ENCODE measurements around the gene LRRC32. TPM values are rescaled to one million over a fixed set of nuclear protein-coding genes. Genes with fewer than 3 reads are reported as not detected.

LRRC32 gene
- total RNA-seq, 1 donor from 2014 or later, result 5.5 TPM

- Mint-ChIP-seq H3K36me3 (ENCODE audit: low read depth) (no peaks in the 10 kb centered on the region), H3K4me3 (no peak overlapping the region), H3K4me1 (ENCODE audit: low read depth) (peaks cover 7% of the 10 kb centered on the region), H3K27ac (peak overlapping the region; percentile 13), H3K27me3 (ENCODE audit: insufficient read depth) (peaks cover 30% of the 10 kb centered on the region), H3K9me3 (peaks cover 7% of the 10 kb centered on the region)
- DNase-seq (ENCODE audit: low spot score), result no peak
- intact Hi-C loops (cut with micrococcal nuclease), result loop anchor here (2.0 kb wide), 1 partner anchor 13 kb away; no protein-coding TSS in a partner anchor
Measured at GRCh38 chr11:76641905-76642304, 28.6 kb downstream of the LRRC32 start.

- Mint-ChIP-seq H3K36me3 (ENCODE audit: low read depth) (no peaks in the 10 kb centered on the region), H3K4me3 (no peak overlapping the region), H3K27ac (no peak overlapping the region), H3K9me3 (no peaks in the 10 kb centered on the region), H3K4me1 (ENCODE audit: low read depth) (peaks cover 7% of the 10 kb centered on the region), H3K27me3 (ENCODE audit: insufficient read depth) (peaks cover 27% of the 10 kb centered on the region)
- no peak for DNase-seq (ENCODE audit: low spot score)
- intact Hi-C loops (cut with micrococcal nuclease), result no loop called here
Measured at GRCh38 chr11:76640501-76640900, 30.0 kb downstream of the LRRC32 start.

- H3K27me3 Mint-ChIP-seq (ENCODE audit: insufficient read depth), result peaks cover 21% of the 10 kb centered on the region
- peaks cover 7% of the 10 kb centered on the region for H3K4me1 Mint-ChIP-seq (ENCODE audit: low read depth)
- H3K27ac Mint-ChIP-seq, result no peak overlapping the region
- H3K4me3 Mint-ChIP-seq, result no peak overlapping the region
- no peak for DNase-seq (ENCODE audit: low spot score)
- intact Hi-C loops (cut with micrococcal nuclease), result no loop called here
- H3K36me3 Mint-ChIP-seq (ENCODE audit: low read depth), result no peaks in the 10 kb centered on the region
- H3K9me3 Mint-ChIP-seq, result no peaks in the 10 kb centered on the region
Measured at GRCh38 chr11:76639621-76640020, 30.9 kb downstream of the LRRC32 start.

GRCh38 chr11:76638270-76639197 is 32.0 kb downstream of the LRRC32 start:
- no peaks in the 10 kb centered on the region for H3K36me3 Mint-ChIP-seq (ENCODE audit: low read depth)
- no peaks in the 10 kb centered on the region for H3K9me3 Mint-ChIP-seq
- peaks cover 18% of the 10 kb centered on the region for H3K27me3 Mint-ChIP-seq (ENCODE audit: insufficient read depth)
- DNase-seq (ENCODE audit: low spot score), result no peak
- H3K4me3 Mint-ChIP-seq, result no peak overlapping the region
- H3K4me1 Mint-ChIP-seq (ENCODE audit: low read depth), result peaks cover 7% of the 10 kb centered on the region
- intact Hi-C loops (cut with micrococcal nuclease), result no loop called here
- no peak overlapping the region for H3K27ac Mint-ChIP-seq

GRCh38 chr11:76637491-76638269 is 32.9 kb downstream of the LRRC32 start:
- H3K9me3 Mint-ChIP-seq, result no peaks in the 10 kb centered on the region
- no peak overlapping the region for H3K27ac Mint-ChIP-seq
- H3K27me3 Mint-ChIP-seq (ENCODE audit: insufficient read depth), result peaks cover 11% of the 10 kb centered on the region
- no peak for DNase-seq (ENCODE audit: low spot score)
- H3K4me3 Mint-ChIP-seq, result no peak overlapping the region
- intact Hi-C loops (cut with micrococcal nuclease), result no loop called here
- peaks cover 8% of the 10 kb centered on the region for H3K4me1 Mint-ChIP-seq (ENCODE audit: low read depth)
- no peaks in the 10 kb centered on the region for H3K36me3 Mint-ChIP-seq (ENCODE audit: low read depth)

- Mint-ChIP-seq H3K4me3 (no peak overlapping the region), H3K9me3 (no peaks in the 10 kb centered on the region), H3K27me3 (ENCODE audit: insufficient read depth) (peaks cover 10% of the 10 kb centered on the region), H3K36me3 (ENCODE audit: low read depth) (no peaks in the 10 kb centered on the region), H3K27ac (no peak overlapping the region), H3K4me1 (ENCODE audit: low read depth) (peaks cover 11% of the 10 kb centered on the region)
- no peak for DNase-seq (ENCODE audit: low spot score)
- intact Hi-C loops (cut with micrococcal nuclease), result no loop called here
Measured at GRCh38 chr11:76636826-76637460, 33.6 kb downstream of the LRRC32 start.

- intact Hi-C loops (cut with micrococcal nuclease), result no loop called here
- H3K27ac Mint-ChIP-seq, result no peak overlapping the region
- DNase-seq (ENCODE audit: low spot score), result no peak
- peaks cover 10% of the 10 kb centered on the region for H3K27me3 Mint-ChIP-seq (ENCODE audit: insufficient read depth)
- H3K9me3 Mint-ChIP-seq, result no peaks in the 10 kb centered on the region
- H3K4me3 Mint-ChIP-seq, result no peak overlapping the region
- H3K36me3 Mint-ChIP-seq (ENCODE audit: low read depth), result no peaks in the 10 kb centered on the region
- peaks cover 9% of the 10 kb centered on the region for H3K4me1 Mint-ChIP-seq (ENCODE audit: low read depth)
Measured at GRCh38 chr11:76635991-76636738, 34.4 kb downstream of the LRRC32 start.

GRCh38 chr11:76634886-76635285 is 35.7 kb downstream of the LRRC32 start:
- H3K27me3 Mint-ChIP-seq (ENCODE audit: insufficient read depth), result peaks cover 8% of the 10 kb centered on the region
- no peak for DNase-seq (ENCODE audit: low spot score)

GRCh38 chr11:76632492-76632891 is 38.1 kb downstream of the LRRC32 start:
- Mint-ChIP-seq H3K27ac (no peak overlapping the region), H3K36me3 (ENCODE audit: low read depth) (peaks cover 5% of the 10 kb centered on the region), H3K27me3 (ENCODE audit: insufficient read depth) (peaks cover 7% of the 10 kb centered on the region), H3K4me1 (ENCODE audit: low read depth) (peaks cover 42% of the 10 kb centered on the region), H3K4me3 (no peak overlapping the region), H3K9me3 (peaks cover 4% of the 10 kb centered on the region)
- DNase-seq (ENCODE audit: low spot score), result no peak
- intact Hi-C loops (cut with micrococcal nuclease), result no loop called here

More at GRCh38 chr11:76634886-76635285, 35.7 kb downstream of the LRRC32 start:
- Mint-ChIP-seq H3K9me3 (peaks cover 4% of the 10 kb centered on the region), H3K4me1 (ENCODE audit: low read depth) (peaks cover 18% of the 10 kb centered on the region), H3K4me3 (no peak overlapping the region), H3K27ac (no peak overlapping the region), H3K36me3 (ENCODE audit: low read depth) (peaks cover 5% of the 10 kb centered on the region)
- intact Hi-C loops (cut with micrococcal nuclease), result no loop called here

- Mint-ChIP-seq H3K9me3 (peaks cover 4% of the 10 kb centered on the region), H3K27me3 (ENCODE audit: insufficient read depth) (peaks cover 7% of the 10 kb centered on the region), H3K4me3 (no peak overlapping the region), H3K36me3 (ENCODE audit: low read depth) (peaks cover 5% of the 10 kb centered on the region), H3K4me1 (ENCODE audit: low read depth) (peaks cover 49% of the 10 kb centered on the region), H3K27ac (no peak overlapping the region)
- no peak for DNase-seq (ENCODE audit: low spot score)
- intact Hi-C loops (cut with micrococcal nuclease), result no loop called here
Measured at GRCh38 chr11:76631566-76632308, 38.8 kb downstream of the LRRC32 start.

- H3K9me3 Mint-ChIP-seq, result peaks cover 8% of the 10 kb centered on the region
- peak overlapping the region; percentile 57 for H3K4me3 Mint-ChIP-seq
- H3K27me3 Mint-ChIP-seq (ENCODE audit: insufficient read depth), result peaks cover 3% of the 10 kb centered on the region
- no peak for DNase-seq (ENCODE audit: low spot score)
- intact Hi-C loops (cut with micrococcal nuclease), result no loop called here
- H3K36me3 Mint-ChIP-seq (ENCODE audit: low read depth), result peaks cover 5% of the 10 kb centered on the region
- H3K4me1 Mint-ChIP-seq (ENCODE audit: low read depth), result peaks cover 51% of the 10 kb centered on the region
- peak overlapping the region; percentile 92 for H3K27ac Mint-ChIP-seq
Measured at GRCh38 chr11:76630600-76631281, 39.8 kb downstream of the LRRC32 start.

Measured in activated T-helper 1 cell treated with anti-CD3 and anti-CD28 coated beads, Interleukin-12 subunit alpha, Interleukin-12 subunit beta, Interleukin-2, Interleukin-4 antibody, amounts not matched to agents 30 ng/mL and 10 ng/mL and 1 ng/mL, durations not matched to agents 14 hours and 24 hours and 36 hours (primary cell).